ENCODE measurements around the gene NAPSA.
A peak's percentile ranks its signal among the peaks of the same experiment; 100 is the strongest.

The NAPSA gene

DNA sequence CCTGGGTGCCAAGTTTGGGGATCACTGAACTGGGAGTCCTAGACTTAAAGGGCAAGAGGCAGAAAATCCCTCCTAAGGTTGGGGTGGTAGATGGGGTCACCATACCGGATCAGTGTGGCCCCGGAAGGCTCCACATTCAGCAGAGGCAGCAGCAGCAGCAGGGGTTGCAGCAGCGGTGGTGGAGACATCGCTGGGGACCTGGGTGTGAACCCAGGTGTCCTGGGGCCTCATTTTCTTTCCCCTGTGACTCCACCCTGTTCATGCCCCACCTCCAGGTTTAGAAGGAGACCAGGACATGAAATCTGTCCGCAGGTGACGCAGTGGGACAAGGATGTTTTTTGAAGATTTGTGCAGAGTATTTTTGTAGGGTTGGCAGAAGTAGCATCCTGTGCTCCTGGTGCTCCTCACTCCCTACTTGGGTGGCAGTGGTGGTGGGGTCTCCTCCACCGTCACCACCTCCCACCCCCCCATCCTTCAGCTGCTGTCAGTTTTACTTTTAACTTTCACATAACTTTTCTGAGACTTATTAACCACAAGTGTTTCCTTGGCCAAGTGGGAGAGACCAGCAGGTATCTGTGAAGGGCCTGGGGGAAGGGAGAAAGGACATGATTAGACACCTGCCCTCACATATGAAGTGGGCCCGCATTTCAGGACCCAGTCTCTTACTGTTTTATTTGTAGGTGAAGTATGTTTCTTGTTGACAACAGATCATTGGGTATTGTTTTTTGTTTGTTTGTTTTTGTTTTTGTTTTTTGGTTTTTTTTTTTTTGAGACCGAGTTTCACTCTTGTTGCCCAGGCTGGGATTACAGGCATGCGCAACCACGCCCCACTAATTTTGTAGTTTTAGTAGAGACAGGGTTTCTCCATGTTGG lies at the start of gene NAPSA:
TSS of gene NAPSA (minus strand) at position 206 of the 873 bp plus-strand sequence. CDS start at position 188, 18 bp downstream.
- no peaks in the 10 kb centered on the region for H3K36me3 ChIP-seq (ENCODE audit: insufficient read depth, low read length)
- H3K4me2 ChIP-seq (ENCODE audit: low read length) = no peak within 1 kb of the TSS
- H3K9ac ChIP-seq (ENCODE audit: low read length) = no peak within 1 kb of the TSS
- peaks cover 28% of the 10 kb centered on the region for H3K4me1 ChIP-seq (ENCODE audit: insufficient read depth, low read length, severe bottlenecking)
- H3K4me3 ChIP-seq (ENCODE audit: low read depth, low read length, poor library complexity, severe bottlenecking) = no peak within 1 kb of the TSS
- no peaks in the 10 kb centered on the region for H3K27me3 ChIP-seq (ENCODE audit: insufficient read depth, low read length)
- H4K20me1 ChIP-seq (ENCODE audit: insufficient read depth, low read length) = no peaks in the 10 kb centered on the region
- H3K27ac ChIP-seq (ENCODE audit: low read depth, low read length, poor library complexity, severe bottlenecking) = no peak within 1 kb of the TSS
- no peak within 1 kb of the TSS for H2AFZ ChIP-seq (ENCODE audit: low read length)
- H3K9me3 ChIP-seq (ENCODE audit: low read length) = no peaks in the 10 kb centered on the region
- H3K79me2 ChIP-seq (ENCODE audit: insufficient read depth, low read length) = no peaks in the 10 kb centered on the region
- H3K9me2 ChIP-seq (ENCODE audit: low read depth, low read length) = no peaks in the 10 kb centered on the region
- H3F3A ChIP-seq (ENCODE audit: insufficient read depth, low read length) = no peaks in the 10 kb centered on the region
- TF ChIP-seq, protein P1, sequence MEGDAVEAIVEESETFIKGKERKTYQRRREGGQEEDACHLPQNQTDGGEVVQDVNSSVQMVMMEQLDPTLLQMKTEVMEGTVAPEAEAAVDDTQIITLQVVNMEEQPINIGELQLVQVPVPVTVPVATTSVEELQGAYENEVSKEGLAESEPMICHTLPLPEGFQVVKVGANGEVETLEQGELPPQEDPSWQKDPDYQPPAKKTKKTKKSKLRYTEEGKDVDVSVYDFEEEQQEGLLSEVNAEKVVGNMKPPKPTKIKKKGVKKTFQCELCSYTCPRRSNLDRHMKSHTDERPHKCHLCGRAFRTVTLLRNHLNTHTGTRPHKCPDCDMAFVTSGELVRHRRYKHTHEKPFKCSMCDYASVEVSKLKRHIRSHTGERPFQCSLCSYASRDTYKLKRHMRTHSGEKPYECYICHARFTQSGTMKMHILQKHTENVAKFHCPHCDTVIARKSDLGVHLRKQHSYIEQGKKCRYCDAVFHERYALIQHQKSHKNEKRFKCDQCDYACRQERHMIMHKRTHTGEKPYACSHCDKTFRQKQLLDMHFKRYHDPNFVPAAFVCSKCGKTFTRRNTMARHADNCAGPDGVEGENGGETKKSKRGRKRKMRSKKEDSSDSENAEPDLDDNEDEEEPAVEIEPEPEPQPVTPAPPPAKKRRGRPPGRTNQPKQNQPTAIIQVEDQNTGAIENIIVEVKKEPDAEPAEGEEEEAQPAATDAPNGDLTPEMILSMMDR (IDR thresholded peaks at IDR 0.05; ENCODE audit: low read length) = no peak
- no peak for TF ChIP-seq EZH2 (IDR thresholded peaks at IDR 0.05; ENCODE audit: borderline replicate concordance, low read length)

DNA sequence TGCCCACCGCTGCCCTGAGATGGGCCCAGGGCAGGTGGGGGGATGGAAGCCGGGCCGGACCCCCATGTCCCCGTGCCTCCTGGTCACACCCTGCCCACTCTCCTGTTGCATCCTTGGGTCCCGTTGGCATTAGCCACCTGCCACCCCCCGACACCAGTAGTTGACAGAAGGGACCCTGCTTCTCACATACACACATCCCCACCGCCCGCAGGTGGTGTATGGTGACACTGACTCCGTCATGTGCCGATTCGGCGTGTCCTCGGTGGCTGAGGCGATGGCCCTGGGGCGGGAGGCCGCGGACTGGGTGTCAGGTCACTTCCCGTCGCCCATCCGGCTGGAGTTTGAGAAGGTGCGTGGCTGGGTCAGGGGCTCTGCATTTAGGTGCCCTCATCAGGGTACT lies 48.1 kb upstream of the NAPSA start:
- Histone ChIP-seq H3F3A (ENCODE audit: insufficient read depth, low read length) (no peaks in the 10 kb centered on the region; the same call in 1 of the 2 replicates), H3K9me2 (ENCODE audit: low read depth, low read length) (no peaks in the 10 kb centered on the region), H4K20me1 (ENCODE audit: insufficient read depth, low read length) (no peaks in the 10 kb centered on the region), H3K9ac (ENCODE audit: low read length) (no peak overlapping the region), H3K4me3 (ENCODE audit: low read depth, low read length, poor library complexity, severe bottlenecking) (no peak overlapping the region), H3K27ac (ENCODE audit: low read depth, low read length, poor library complexity, severe bottlenecking) (peak overlapping the region; percentile 100), H3K4me1 (ENCODE audit: insufficient read depth, low read length, severe bottlenecking) (peaks cover 42% of the 10 kb centered on the region), H3K36me3 (ENCODE audit: insufficient read depth, low read length) (peaks cover 59% of the 10 kb centered on the region), H3K27me3 (ENCODE audit: insufficient read depth, low read length) (no peaks in the 10 kb centered on the region), H2AFZ (ENCODE audit: low read length) (no peak overlapping the region), H3K9me3 (ENCODE audit: low read length) (no peaks in the 10 kb centered on the region), H3K79me2 (ENCODE audit: insufficient read depth, low read length) (no peaks in the 10 kb centered on the region), H3K4me2 (ENCODE audit: low read length) (no peak overlapping the region)
- TF ChIP-seq, protein P1 (IDR thresholded peaks at IDR 0.05; ENCODE audit: low read length) = no peak
- TF ChIP-seq EZH2 (IDR thresholded peaks at IDR 0.05; ENCODE audit: borderline replicate concordance, low read length) = no peak

DNA sequence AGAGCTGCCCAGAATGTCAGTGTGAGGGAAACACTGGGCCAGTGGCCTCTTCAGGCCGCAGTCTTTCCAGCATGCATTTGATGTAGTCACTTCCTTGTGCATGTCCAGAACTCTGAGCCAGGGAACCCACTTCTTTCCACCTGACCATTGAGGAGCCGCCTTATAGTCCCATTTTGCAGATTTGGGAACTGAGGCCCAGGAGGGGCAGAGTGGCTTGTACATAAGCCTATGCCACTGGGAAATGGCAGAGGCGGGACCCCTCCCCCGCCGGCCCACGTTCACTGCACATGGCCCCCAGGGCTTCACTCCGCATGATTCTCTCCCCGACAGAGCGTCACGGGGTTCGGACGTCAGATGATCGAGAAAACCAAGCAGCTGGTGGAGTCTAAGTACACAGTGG lies 47.7 kb upstream of the NAPSA start:
- Histone ChIP-seq H3K4me3 (ENCODE audit: low read depth, low read length, poor library complexity, severe bottlenecking) (no peak overlapping the region), H4K20me1 (ENCODE audit: insufficient read depth, low read length) (no peaks in the 10 kb centered on the region), H3K4me2 (ENCODE audit: low read length) (no peak overlapping the region), H3K79me2 (ENCODE audit: insufficient read depth, low read length) (no peaks in the 10 kb centered on the region), H3K27ac (ENCODE audit: low read depth, low read length, poor library complexity, severe bottlenecking) (no peak overlapping the region), H3K9ac (ENCODE audit: low read length) (no peak overlapping the region), H3K36me3 (ENCODE audit: insufficient read depth, low read length) (peaks cover 61% of the 10 kb centered on the region), H3K27me3 (ENCODE audit: insufficient read depth, low read length) (no peaks in the 10 kb centered on the region), H3K9me2 (ENCODE audit: low read depth, low read length) (no peaks in the 10 kb centered on the region), H3F3A (ENCODE audit: insufficient read depth, low read length) (no peaks in the 10 kb centered on the region; the same call in 1 of the 2 replicates), H2AFZ (ENCODE audit: low read length) (no peak overlapping the region), H3K4me1 (ENCODE audit: insufficient read depth, low read length, severe bottlenecking) (peaks cover 37% of the 10 kb centered on the region), H3K9me3 (ENCODE audit: low read length) (no peaks in the 10 kb centered on the region)
- TF ChIP-seq EZH2 (IDR thresholded peaks at IDR 0.05; ENCODE audit: borderline replicate concordance, low read length) = no peak
- TF ChIP-seq, protein P1 (IDR thresholded peaks at IDR 0.05; ENCODE audit: low read length) = no peak

Data from OCI-LY1 (cell line).